ENCODE data around the gene PFN3.

The PFN3 gene

GRCh38 chr5:177373806-177374205 lies 26.7 kb downstream of the PFN3 start:
- TF ChIP-seq, protein P1, sequence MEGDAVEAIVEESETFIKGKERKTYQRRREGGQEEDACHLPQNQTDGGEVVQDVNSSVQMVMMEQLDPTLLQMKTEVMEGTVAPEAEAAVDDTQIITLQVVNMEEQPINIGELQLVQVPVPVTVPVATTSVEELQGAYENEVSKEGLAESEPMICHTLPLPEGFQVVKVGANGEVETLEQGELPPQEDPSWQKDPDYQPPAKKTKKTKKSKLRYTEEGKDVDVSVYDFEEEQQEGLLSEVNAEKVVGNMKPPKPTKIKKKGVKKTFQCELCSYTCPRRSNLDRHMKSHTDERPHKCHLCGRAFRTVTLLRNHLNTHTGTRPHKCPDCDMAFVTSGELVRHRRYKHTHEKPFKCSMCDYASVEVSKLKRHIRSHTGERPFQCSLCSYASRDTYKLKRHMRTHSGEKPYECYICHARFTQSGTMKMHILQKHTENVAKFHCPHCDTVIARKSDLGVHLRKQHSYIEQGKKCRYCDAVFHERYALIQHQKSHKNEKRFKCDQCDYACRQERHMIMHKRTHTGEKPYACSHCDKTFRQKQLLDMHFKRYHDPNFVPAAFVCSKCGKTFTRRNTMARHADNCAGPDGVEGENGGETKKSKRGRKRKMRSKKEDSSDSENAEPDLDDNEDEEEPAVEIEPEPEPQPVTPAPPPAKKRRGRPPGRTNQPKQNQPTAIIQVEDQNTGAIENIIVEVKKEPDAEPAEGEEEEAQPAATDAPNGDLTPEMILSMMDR (IDR thresholded peaks at IDR 0.05; ENCODE audit: low read depth, low read length) = no peak

GRCh38 chr5:177372910-177373309 lies 27.6 kb downstream of the PFN3 start:
- TF ChIP-seq, protein P1 (IDR thresholded peaks at IDR 0.05; ENCODE audit: low read depth, low read length) = no peak
- H3K4me3 ChIP-seq (ENCODE audit: low read depth, low read length) = no peak overlapping the region

More at GRCh38 chr5:177373806-177374205, 26.7 kb downstream of the PFN3 start:
- H3K4me3 ChIP-seq (ENCODE audit: low read depth, low read length) = no peak overlapping the region

- TF ChIP-seq, protein P1 (IDR thresholded peaks at IDR 0.05; ENCODE audit: low read depth, low read length) = no peak
- H3K4me3 ChIP-seq (ENCODE audit: low read depth, low read length) = no peak overlapping the region
These were observed 28.2 kb downstream of the PFN3 start for GRCh38 chr5:177372034-177372896.

DNA sequence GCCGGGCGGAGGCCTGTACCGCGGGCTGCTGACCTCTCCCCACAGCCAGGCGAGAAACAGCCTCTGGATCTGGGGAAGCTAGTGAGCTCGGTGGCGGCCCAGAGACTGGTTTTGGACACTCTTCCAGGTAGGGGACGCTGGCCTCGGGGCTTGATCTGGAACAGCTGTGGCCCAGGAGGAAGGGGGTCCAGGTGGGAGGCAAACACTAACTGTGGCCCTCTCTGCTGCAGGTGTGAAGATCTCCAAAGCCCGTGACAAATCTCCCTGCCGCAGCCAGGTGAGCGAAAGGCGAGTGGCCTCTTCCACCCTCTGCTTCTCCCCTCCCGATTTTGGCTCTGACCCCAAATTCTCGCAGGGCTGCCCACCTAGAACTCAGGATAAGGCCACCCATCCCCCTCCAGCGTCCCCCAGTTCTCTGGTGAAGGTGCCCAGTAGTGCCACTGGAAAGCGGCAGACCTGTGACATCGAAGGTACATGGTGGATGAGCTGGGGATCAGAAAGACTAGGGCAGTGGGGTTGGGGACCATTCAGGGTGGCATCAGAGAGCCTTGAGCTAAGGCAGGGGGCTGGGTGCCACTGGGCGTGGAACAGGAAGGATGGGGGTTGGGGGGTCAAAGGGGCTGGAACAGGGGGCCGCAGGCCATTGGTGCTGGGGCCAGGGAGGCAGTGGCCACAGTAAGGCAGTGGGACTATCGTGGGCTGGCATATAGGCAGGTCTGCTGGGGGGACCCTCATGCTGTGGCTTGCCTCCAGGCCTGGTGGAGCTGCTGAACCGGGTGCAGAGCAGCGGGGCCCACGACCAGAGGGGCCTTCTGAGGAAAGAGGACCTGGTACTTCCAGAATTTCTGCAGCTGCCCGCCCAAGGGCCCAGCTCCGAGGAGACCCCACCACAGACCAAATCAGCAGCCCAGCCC lies 29.1 kb downstream of the PFN3 start:
- TF ChIP-seq, protein P1 (IDR thresholded peaks at IDR 0.05; ENCODE audit: low read depth, low read length) = no peak
- peak overlapping the region; percentile 54 for H3K4me3 ChIP-seq (ENCODE audit: low read depth, low read length)

DNA sequence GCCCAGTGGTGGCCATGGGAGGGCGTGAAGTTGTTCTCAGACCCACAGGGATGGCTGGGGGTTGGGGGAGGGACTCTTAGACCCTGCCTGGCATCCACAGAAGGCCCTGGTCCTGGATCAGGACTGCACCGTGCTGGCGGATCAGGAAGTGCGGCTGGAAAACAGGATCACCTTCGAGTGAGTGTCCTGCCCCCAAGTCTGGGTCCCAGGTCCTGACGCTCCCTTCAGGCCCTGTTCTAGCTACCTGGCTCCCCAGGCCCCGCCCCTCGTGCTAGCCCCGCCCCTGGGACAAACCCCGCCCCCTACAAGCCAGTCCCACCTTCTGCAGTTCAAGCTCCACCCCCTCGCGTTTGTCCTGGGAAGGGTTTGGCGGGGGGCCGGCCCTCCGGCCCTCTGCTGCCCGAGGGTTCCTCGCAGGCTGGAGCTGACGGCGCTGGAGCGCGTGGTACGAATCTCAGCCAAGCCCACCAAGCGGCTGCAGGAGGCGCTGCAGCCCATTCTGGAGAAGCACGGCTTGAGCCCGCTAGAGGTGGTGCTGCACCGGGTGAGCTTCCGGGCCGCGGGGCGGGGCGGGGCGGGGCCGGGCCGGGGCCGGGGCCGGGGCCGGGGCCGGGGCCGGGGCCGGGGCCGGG lies 29.9 kb downstream of the PFN3 start:
- TF ChIP-seq, protein P1 (IDR thresholded peaks at IDR 0.05; ENCODE audit: low read depth, low read length) = peak; percentile 41; the same call in 1 of the 2 replicates
- peak overlapping the region; percentile 54 for H3K4me3 ChIP-seq (ENCODE audit: low read depth, low read length)

DNA sequence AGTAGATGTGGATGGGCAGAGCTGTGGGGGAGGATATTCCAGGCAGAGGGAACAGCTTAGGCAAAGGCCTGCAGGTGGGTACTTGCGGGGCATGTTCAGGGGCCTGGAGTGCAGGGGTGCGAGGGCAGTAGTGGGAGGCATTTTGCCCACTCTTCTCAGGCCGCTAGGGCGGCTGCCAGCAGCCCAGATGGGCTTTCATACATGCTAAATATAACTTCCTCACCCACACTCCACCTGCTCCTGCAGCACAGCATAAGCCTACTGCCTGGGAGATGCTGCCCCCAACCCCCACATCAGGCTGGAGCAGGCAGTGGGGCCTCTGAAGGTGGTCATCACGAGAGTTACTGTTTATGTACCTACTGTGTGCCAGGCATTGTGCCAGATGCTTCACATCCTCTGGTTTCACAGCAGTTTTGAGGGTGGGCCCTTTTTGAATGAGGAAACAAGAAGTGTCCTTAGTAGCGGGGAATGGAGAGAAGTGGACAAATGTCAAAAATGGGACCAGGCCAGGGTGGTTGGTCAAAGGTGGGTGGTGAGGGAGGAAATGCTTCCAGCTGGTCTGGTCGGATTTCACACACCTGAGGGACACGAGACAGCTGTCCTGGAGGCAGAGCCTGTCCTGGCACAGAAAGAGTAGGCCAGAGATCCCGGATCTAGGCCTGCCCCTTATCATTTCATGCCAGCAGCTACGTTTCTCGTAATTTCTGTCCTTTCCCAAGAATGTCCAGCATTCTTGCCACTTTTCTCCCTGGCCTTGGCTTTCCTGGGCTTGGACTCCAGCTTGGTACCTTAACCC lies 30.6 kb downstream of the PFN3 start:
- TF ChIP-seq, protein P1 (IDR thresholded peaks at IDR 0.05; ENCODE audit: low read depth, low read length) = no peak
- no peak overlapping the region for H3K4me3 ChIP-seq (ENCODE audit: low read depth, low read length)

All from WI38 (cell line).